Progenitor cell of endocrine pancreas (in vitro differentiated cells): Measurements from ENCODE around the gene IGF2. TPM values are rescaled to one million over a fixed set of nuclear protein-coding genes. Genes with fewer than 3 reads are reported as not detected.
"Not testable (repeated sequence)": the region's sequence is repeated elsewhere in the genome, so short reads cannot be mapped to it uniquely, and the experiment has no call there.

Experiments
- DNase-seq: peaks from one replicate; pipeline ENCODE4 v3.0.0; 2021; ENCODE audit warnings: low spot score; ENCODE audit not compliant: unreplicated experiment
- H3K27ac Mint-ChIP-seq: 2 replicates; pipeline ENCODE4 v1.8.0; 2021; ENCODE audit warnings: mild to moderate bottlenecking, moderate library complexity, mixed read lengths
- H3K27me3 Mint-ChIP-seq: 2 replicates; pipeline ENCODE4 v1.8.0; 2021; ENCODE audit warnings: mixed read lengths
- H3K36me3 Mint-ChIP-seq: 2 replicates; pipeline ENCODE4 v1.8.0; 2022; ENCODE audit warnings: mixed read lengths; ENCODE audit not compliant: insufficient read depth
- H3K4me1 Mint-ChIP-seq: 2 replicates; pipeline ENCODE4 v1.8.0; 2021; ENCODE audit warnings: low read depth, mixed read lengths
- H3K4me3 Mint-ChIP-seq: 2 replicates; pipeline ENCODE4 v1.8.0; 2021; ENCODE audit warnings: low read depth, mild to moderate bottlenecking, moderate library complexity, mixed read lengths
- H3K9me3 Mint-ChIP-seq: 2 replicates; pipeline ENCODE4 v1.8.0; 2021; ENCODE audit warnings: low read depth, mixed read lengths
- CTCF ChIP-seq: fragments of 200-600 bp; sonication (generic); IDR thresholded peaks from one replicate; pipeline ENCODE4 v1.5.0; 2021; ENCODE audit warnings: antibody characterized with exemption, mild to moderate bottlenecking; ENCODE audit not compliant: unreplicated experiment
- total RNA-seq: library from RNA; stranded (reverse); gene quantifications from 2 replicates; pipeline ENCODE4 v1.2.1, GENCODE V29; 2021

The IGF2 gene
- total RNA-seq, 1 donor from 2014 or later, result 5,100 TPM

- DNase-seq, result no peak
- peaks cover 13% of the 10 kb centered on the region for H3K27me3 Mint-ChIP-seq
- no peak overlapping the region for H3K4me3 Mint-ChIP-seq
- no peak overlapping the region for H3K27ac Mint-ChIP-seq
- H3K9me3 Mint-ChIP-seq, result no peaks in the 10 kb centered on the region
- no peak for TF ChIP-seq CTCF
- H3K36me3 Mint-ChIP-seq, result no peaks in the 10 kb centered on the region
- peaks cover 14% of the 10 kb centered on the region for H3K4me1 Mint-ChIP-seq
These were observed 39.8 kb upstream of the IGF2 start for GRCh38 chr11:2178906-2179494.

GRCh38 chr11:2178055-2178773 lies 39.0 kb upstream of the IGF2 start:
- not testable (repeated sequence) for DNase-seq, H3K9me3 Mint-ChIP-seq, H3K4me3 Mint-ChIP-seq, H3K36me3 Mint-ChIP-seq, H3K27ac Mint-ChIP-seq
- Mint-ChIP-seq H3K27me3 (peaks cover 10% of the 10 kb centered on the region), H3K4me1 (peaks cover 14% of the 10 kb centered on the region)

- no peak for DNase-seq
These were observed 37.9 kb upstream of the IGF2 start for GRCh38 chr11:2177076-2177475.

GRCh38 chr11:2176389-2176900 lies 37.3 kb upstream of the IGF2 start:
- Mint-ChIP-seq H3K27me3 (peaks cover 10% of the 10 kb centered on the region), H3K4me3 (no peak overlapping the region), H3K4me1 (peaks cover 14% of the 10 kb centered on the region), H3K27ac (no peak overlapping the region), H3K9me3 (no peaks in the 10 kb centered on the region), H3K36me3 (no peaks in the 10 kb centered on the region)
- no peak for TF ChIP-seq CTCF
- no peak for DNase-seq

More at GRCh38 chr11:2177076-2177475, 37.9 kb upstream of the IGF2 start:
- H3K9me3 Mint-ChIP-seq, result no peaks in the 10 kb centered on the region
- H3K36me3 Mint-ChIP-seq, result no peaks in the 10 kb centered on the region
- peaks cover 14% of the 10 kb centered on the region for H3K4me1 Mint-ChIP-seq
- no peak overlapping the region for H3K4me3 Mint-ChIP-seq
- H3K27me3 Mint-ChIP-seq, result peaks cover 10% of the 10 kb centered on the region
- TF ChIP-seq CTCF, result no peak
- no peak overlapping the region for H3K27ac Mint-ChIP-seq

- Mint-ChIP-seq H3K27me3 (peaks cover 11% of the 10 kb centered on the region), H3K36me3 (no peaks in the 10 kb centered on the region), H3K27ac (no peak overlapping the region), H3K4me1 (peaks cover 12% of the 10 kb centered on the region), H3K9me3 (no peaks in the 10 kb centered on the region), H3K4me3 (no peak overlapping the region)
- no peak for TF ChIP-seq CTCF
- no peak for DNase-seq
These were observed 36.5 kb upstream of the IGF2 start for GRCh38 chr11:2175659-2176058.

- no peaks in the 10 kb centered on the region for H3K9me3 Mint-ChIP-seq
- H3K27me3 Mint-ChIP-seq, result peaks cover 9% of the 10 kb centered on the region
- no peak overlapping the region for H3K4me3 Mint-ChIP-seq
- DNase-seq, result no peak
- TF ChIP-seq CTCF, result no peak
- H3K4me1 Mint-ChIP-seq, result peaks cover 10% of the 10 kb centered on the region
- H3K36me3 Mint-ChIP-seq, result no peaks in the 10 kb centered on the region
- no peak overlapping the region for H3K27ac Mint-ChIP-seq
These were observed 35.2 kb upstream of the IGF2 start for GRCh38 chr11:2174361-2174760.
